Measurements from ENCODE around the gene IFITM1.
"Not testable (repeated sequence)": the region's sequence is repeated elsewhere in the genome, so short reads cannot be mapped to it uniquely, and the experiment has no call there.

Gene IFITM1

GRCh38 chr11:340539-341512 lies 27.0 kb downstream of the IFITM1 start:
- DNase-seq (ENCODE audit: low read depth in 2 of 2, low spot score in 1 of 2), result no peak

- no peak for DNase-seq (ENCODE audit: low read depth in 2 of 2, low spot score in 1 of 2)
Observed at GRCh38 chr11:342328-342727, 28.5 kb downstream of the IFITM1 start.

- no peak for DNase-seq (ENCODE audit: low read depth in 2 of 2, low spot score in 1 of 2)
Observed at GRCh38 chr11:344836-345578, 31.2 kb downstream of the IFITM1 start.

- no peak for DNase-seq (ENCODE audit: low read depth in 2 of 2, low spot score in 1 of 2)
Observed at GRCh38 chr11:346529-346928, 32.7 kb downstream of the IFITM1 start.

GRCh38 chr11:349270-349954 lies 35.6 kb downstream of the IFITM1 start:
- DNase-seq (ENCODE audit: low read depth in 2 of 2, low spot score in 1 of 2), result not testable (repeated sequence)

GRCh38 chr11:350033-350722 lies 36.3 kb downstream of the IFITM1 start:
- DNase-seq (ENCODE audit: low read depth in 2 of 2, low spot score in 1 of 2), result not testable (repeated sequence)

GRCh38 chr11:350723-351255 lies 36.9 kb downstream of the IFITM1 start:
- no peak for DNase-seq (ENCODE audit: low read depth in 2 of 2, low spot score in 1 of 2)

GRCh38 chr11:351411-351810 lies 37.6 kb downstream of the IFITM1 start:
- no peak for DNase-seq (ENCODE audit: low read depth in 2 of 2, low spot score in 1 of 2)

GRCh38 chr11:352456-353031 lies 38.7 kb downstream of the IFITM1 start:
- DNase-seq (ENCODE audit: low read depth in 2 of 2, low spot score in 1 of 2), result no peak

- DNase-seq (ENCODE audit: low read depth in 2 of 2, low spot score in 1 of 2), result no peak
Observed at GRCh38 chr11:353179-353873, 39.5 kb downstream of the IFITM1 start.

GRCh38 chr11:355581-356458 lies 42.0 kb downstream of the IFITM1 start:
- peak; percentile 54 to 78 for DNase-seq (ENCODE audit: low read depth in 2 of 2, low spot score in 1 of 2)

- DNase-seq (ENCODE audit: low read depth in 2 of 2, low spot score in 1 of 2), result no peak
Observed at GRCh38 chr11:356610-357009, 42.8 kb downstream of the IFITM1 start.

GRCh38 chr11:357582-357981 lies 43.7 kb downstream of the IFITM1 start:
- DNase-seq (ENCODE audit: low read depth in 2 of 2, low spot score in 1 of 2), result no peak

GRCh38 chr11:358129-358800 lies 44.4 kb downstream of the IFITM1 start:
- DNase-seq (ENCODE audit: low read depth in 2 of 2, low spot score in 1 of 2), result no peak

- DNase-seq (ENCODE audit: low read depth in 2 of 2, low spot score in 1 of 2), result no peak
Observed at GRCh38 chr11:359181-359714, 45.4 kb downstream of the IFITM1 start.

GRCh38 chr11:360326-361280 lies 46.8 kb downstream of the IFITM1 start:
- no peak for DNase-seq (ENCODE audit: low read depth in 2 of 2, low spot score in 1 of 2)
